DOHH2 (cell line): Measurements from ENCODE around the gene TMEM61.

Experiments
- CTCF ChIP-seq: fragments of 200-600 bp; sonication (generic); IDR thresholded peaks from one replicate; pipeline ENCODE4 v1.5.1; 2014; ENCODE audit warnings: antibody characterized with exemption, mild to moderate bottlenecking, low read depth, low read length; ENCODE audit not compliant: poor library complexity, severe bottlenecking
- EZH2phosphoT487 ChIP-seq: fragments of 200-600 bp; sonication (generic); IDR thresholded peaks from 2 replicates; pipeline ENCODE4 v1.6.1; 2017; ENCODE audit warnings: borderline replicate concordance, mild to moderate bottlenecking, antibody characterized with exemption, low read length, moderate library complexity, mixed read lengths

- TF ChIP-seq CTCF (no peak), EZH2phosphoT487 (no peak)
Observed at GRCh38 chr1:54988975-54989374, 8.5 kb downstream of the TMEM61 start.
